NCI-H446 treated with DMSO at 0.1 percent for 48 hours (cell line): ENCODE measurements around the gene LAMB2.

Experiments
- DNase-seq: peaks from one replicate; lab custom pipeline; 2025; lab: John Stamatoyannopoulos, UW

The LAMB2 gene

DNA sequence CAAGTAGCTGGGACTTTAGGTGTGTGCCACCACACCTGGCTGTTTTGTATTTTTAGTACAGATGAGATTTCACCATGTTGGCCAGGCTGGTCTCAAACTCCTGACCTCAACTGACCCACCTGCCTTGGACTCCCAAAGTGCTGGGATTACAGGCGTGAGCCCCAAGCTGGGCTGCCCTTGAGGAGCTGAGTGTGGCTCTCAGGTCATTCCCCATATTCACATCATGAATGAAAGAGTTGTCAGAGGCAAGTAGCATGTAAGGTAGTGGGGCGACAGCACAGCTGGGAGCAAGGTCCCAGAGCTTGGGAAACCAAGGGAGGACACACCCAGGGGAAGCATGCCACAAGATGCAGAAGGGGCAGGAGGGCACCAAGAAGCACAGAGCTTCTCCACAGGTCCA lies 28.3 kb upstream of the LAMB2 start:
- no peak for DNase-seq

- no peak for DNase-seq
Measured at GRCh38 chr3:49158792-49159191, 25.9 kb upstream of the LAMB2 start.

- no peak for DNase-seq
Measured at GRCh38 chr3:49158103-49158709, 25.4 kb upstream of the LAMB2 start.

DNA sequence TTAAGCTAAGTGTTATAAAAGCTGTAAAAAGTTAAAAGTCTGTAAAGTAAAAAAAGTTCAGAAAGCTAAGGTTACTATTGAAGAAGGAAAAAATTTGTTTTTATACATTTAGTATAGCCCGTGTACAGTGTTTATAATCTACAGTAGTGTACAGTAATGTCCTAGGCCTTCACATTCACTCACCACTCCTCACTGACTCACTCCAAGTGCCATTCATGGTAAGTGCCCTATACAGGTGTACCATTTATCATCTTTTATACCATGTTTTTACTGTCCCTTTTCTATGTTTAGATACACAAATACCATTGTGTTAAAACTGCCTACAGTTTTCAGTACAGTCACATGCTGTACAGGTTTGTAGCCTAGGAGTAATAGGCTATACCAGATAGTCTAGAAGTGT lies 24.4 kb upstream of the LAMB2 start:
- no peak for DNase-seq

GRCh38 chr3:49153349-49153912 lies 20.6 kb upstream of the LAMB2 start:
- no peak for DNase-seq

DNA sequence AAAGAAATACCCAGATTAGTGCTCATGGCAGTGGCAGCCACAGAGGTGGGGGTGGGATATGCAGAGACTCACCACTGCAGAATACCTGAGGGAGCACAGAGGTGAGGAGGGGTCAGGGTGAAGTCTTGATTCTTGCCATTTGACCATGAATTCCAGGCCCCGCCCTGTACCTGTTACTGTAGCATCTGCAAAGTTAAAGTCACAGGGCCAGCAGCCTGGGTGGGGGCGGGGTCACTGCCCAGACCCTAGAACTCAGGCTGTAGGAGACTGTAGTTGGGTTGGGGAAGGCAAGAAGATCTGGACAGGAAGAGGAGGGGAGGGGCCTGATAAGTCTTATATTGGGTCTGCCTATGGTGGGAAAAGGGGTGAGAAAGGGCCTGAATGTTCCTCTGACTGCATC lies 18.8 kb upstream of the LAMB2 start:
- no peak for DNase-seq

DNA sequence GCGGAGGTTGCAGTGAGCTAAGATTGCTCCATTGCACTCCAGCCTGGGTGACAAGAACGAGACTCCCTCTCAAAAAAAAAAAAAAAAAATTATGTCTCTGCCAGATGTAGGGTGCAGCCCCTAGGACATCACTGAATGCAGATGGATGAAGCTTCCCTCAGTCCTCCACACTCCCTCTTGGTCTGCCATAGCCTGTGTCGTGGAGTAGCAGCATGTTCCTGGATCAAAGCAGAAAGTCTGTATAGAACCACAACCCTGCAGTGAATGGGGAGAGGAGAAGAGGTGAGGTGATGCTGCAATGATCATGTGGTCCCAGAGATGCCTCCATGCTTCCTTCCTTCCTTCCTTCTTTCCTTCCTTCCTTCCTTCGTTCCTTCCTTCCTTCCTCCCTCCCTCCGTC lies 15.3 kb upstream of the LAMB2 start:
- no peak for DNase-seq

- DNase-seq: no peak
Measured at GRCh38 chr3:49140080-49140479, 7.2 kb upstream of the LAMB2 start.

DNA sequence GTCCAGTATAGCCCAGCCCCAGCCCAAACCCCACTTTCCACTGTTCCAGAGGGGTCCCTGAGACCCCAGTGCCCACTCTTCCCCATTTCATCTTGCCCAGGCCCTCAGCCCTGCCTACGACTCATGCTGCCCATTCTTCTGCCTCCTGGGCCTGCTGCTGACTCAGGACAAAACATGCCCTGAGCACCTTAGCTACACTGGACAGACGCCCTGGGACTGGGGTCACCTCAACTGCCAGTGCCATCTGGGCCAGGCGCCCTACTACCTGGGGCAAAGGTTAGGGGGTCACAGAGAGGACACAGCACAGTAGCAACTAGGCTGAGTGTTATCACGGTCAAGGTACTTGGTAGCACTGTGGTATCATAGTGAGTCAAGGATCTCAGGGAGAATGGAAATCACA lies 2.6 kb upstream of the LAMB2 start:
- no peak for DNase-seq

GRCh38 chr3:49134471-49135265 lies 1.8 kb upstream of the LAMB2 start:
- no peak for DNase-seq

GRCh38 chr3:49133226-49133951 lies 539 bp upstream of the LAMB2 start:
- peak; percentile 33 for DNase-seq

GRCh38 chr3:49132073-49132436 lies 795 bp downstream of the LAMB2 start:
- DNase-seq: no peak

GRCh38 chr3:49131576-49131975 lies 1.3 kb downstream of the LAMB2 start:
- DNase-seq: no peak

DNA sequence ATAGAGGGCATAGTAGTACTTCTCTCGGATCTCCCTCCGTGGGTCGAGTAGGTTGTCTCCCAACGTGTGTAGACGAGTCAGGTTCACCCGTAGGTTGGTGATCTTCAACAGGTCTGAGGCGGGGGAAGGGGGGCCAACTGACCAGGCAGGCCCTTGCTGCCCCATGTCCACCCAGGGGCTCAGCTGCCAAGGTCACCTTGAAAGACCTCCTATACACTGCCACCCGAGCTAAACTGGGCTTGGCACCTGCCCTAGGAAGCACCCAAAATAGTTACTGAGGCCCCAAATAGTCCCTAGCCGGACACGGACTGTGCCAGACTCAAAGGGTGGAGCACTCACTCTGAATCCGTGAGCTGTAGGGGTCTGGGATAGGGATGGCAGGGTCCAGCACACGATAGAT lies 1.8 kb downstream of the LAMB2 start:
- DNase-seq: no peak

GRCh38 chr3:49124991-49125670 lies 7.7 kb downstream of the LAMB2 start:
- no peak for DNase-seq

GRCh38 chr3:49124203-49124602 lies 8.6 kb downstream of the LAMB2 start:
- no peak for DNase-seq

DNA sequence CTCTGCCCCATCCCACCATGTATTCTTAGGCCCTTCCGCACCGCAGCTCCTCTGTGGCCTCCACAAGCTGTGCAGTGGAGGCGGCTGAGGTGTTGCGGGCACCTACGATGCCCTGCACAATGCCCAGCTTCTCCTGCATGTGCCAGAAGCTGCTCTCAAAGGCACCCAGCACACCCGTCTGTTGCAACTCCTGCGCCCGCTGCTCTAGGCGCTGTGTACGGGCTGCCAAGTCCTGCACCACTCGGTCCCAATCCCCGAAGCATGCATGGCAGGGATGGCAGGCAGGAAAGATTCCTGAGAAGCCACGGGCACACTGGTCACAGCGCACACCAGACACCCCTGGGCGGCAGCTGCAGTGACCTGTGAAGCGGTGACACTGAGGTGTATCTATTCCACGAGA lies 9.2 kb downstream of the LAMB2 start:
- DNase-seq: no peak

GRCh38 chr3:49122886-49123545 lies 9.8 kb downstream of the LAMB2 start:
- DNase-seq: no peak

- DNase-seq: no peak
Measured at GRCh38 chr3:49122451-49122850, 10.4 kb downstream of the LAMB2 start.

GRCh38 chr3:49122022-49122421 lies 10.8 kb downstream of the LAMB2 start:
- no peak for DNase-seq

GRCh38 chr3:49121132-49121736 lies 11.6 kb downstream of the LAMB2 start:
- DNase-seq: no peak
